Retinal pigment epithelial cell (primary cell): ENCODE measurements around the gene ZNF264.

Experiments used
- DNase-seq: peaks from one replicate; pipeline ENCODE4 v3.0.0-alpha.2; 2010; ENCODE audit warnings: low read depth
- H3K4me3 ChIP-seq: 2 replicates; pipeline ENCODE4 v1.5.1; 2011; ENCODE audit warnings: mild to moderate bottlenecking, low read length, control low read depth, moderate library complexity
- TF ChIP-seq, protein P1 (sequence below): conservative IDR thresholded peaks from 2 replicates; pipeline ENCODE4 v1.5.1; 2011; ENCODE audit warnings: low read depth, low read length, control low read depth, inconsistent platforms

ZNF264 gene

DNA sequence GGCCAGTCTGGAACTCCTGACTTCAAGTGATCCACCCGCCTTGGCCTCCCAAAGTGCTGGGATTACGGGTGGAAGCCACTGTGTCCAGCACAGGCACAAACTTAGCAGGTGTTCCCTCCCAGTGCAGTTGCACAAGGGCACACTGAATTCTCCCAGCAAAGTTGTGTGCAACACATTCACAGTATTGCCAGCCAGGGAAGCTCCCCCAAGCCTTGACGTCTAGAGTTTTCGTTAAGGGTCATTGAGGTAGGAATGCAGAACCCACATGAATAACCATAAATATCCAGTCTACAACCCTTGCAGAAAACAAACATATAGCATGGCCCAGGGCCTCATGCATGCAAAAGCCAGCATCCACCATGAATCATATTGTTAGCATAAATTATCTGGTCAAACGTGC is 36.2 kb downstream of the ZNF264 start:
- no peak for DNase-seq
- TF ChIP-seq, protein P1, sequence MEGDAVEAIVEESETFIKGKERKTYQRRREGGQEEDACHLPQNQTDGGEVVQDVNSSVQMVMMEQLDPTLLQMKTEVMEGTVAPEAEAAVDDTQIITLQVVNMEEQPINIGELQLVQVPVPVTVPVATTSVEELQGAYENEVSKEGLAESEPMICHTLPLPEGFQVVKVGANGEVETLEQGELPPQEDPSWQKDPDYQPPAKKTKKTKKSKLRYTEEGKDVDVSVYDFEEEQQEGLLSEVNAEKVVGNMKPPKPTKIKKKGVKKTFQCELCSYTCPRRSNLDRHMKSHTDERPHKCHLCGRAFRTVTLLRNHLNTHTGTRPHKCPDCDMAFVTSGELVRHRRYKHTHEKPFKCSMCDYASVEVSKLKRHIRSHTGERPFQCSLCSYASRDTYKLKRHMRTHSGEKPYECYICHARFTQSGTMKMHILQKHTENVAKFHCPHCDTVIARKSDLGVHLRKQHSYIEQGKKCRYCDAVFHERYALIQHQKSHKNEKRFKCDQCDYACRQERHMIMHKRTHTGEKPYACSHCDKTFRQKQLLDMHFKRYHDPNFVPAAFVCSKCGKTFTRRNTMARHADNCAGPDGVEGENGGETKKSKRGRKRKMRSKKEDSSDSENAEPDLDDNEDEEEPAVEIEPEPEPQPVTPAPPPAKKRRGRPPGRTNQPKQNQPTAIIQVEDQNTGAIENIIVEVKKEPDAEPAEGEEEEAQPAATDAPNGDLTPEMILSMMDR = no peak
- H3K4me3 ChIP-seq = no peak overlapping the region

DNA sequence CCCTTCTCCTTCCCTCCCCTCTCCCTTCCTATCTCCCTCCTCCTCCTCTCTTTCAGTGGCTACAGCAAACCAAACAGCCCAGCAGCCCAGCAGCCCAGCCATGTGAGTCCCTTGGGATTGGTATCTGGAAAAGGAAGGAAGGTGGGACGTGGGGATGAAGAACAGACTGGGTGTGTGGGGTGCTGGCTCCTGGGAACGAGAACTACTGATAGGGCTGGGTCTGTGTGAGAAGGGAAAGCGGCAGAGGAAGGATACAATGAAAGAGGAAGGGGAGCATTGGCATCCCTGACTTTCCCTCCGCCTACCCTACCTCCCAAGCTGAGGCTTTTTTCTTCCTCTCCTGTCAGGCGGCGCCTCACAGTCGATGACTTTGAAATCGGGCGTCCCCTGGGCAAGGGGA is 40.4 kb downstream of the ZNF264 start:
- no peak overlapping the region for H3K4me3 ChIP-seq
- DNase-seq = no peak
- TF ChIP-seq, protein P1 = no peak

DNA sequence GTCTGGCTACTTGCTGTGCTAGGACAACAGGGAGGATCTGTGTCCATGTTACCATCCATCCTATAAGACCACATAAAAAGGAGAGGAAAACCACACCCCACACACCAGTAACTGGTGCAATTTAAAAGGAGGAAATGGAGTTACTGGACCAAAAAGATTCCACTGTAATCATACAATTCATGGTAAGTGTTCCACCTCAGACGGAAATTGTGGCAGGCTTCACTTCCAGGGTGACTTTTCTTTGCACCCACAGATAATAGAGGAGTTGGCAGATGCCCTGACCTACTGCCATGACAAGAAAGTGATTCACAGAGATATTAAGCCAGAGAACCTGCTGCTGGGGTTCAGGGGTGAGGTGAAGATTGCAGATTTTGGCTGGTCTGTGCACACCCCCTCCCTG is 41.9 kb downstream of the ZNF264 start:
- no peak overlapping the region for H3K4me3 ChIP-seq
- TF ChIP-seq, protein P1 = no peak
- DNase-seq = no peak

GRCh38 chr19:57239982-57240310 is 48.6 kb downstream of the ZNF264 start:
- peak overlapping the region; percentile 98 for H3K4me3 ChIP-seq
- TF ChIP-seq, protein P1 = no peak
- no peak for DNase-seq

- TF ChIP-seq, protein P1 = no peak
- peak within 1 kb of the TSS; percentile 98 for H3K4me3 ChIP-seq
- DNase-seq = peak; percentile 78
Measured at GRCh38 chr19:57240311-57241090, 49.2 kb downstream of the ZNF264 start, which contains the start of gene ZNF805. TSS of gene ZNF805 (plus strand) at chr19:57240632. CDS start at chr19:57240892, 260 bp downstream.

- TF ChIP-seq, protein P1 = no peak
- H3K4me3 ChIP-seq = peak overlapping the region; percentile 98
- DNase-seq = peak; percentile 13
Measured at GRCh38 chr19:57241176-57241575, 49.9 kb downstream of the ZNF264 start.

- H3K4me3 ChIP-seq = no peak overlapping the region
- no peak for DNase-seq
- TF ChIP-seq, protein P1 = no peak
Measured at GRCh38 chr19:57242821-57243220, 51.5 kb downstream of the ZNF264 start.
